Motor neuron (in vitro differentiated cells): ENCODE data around the gene TASOR2. TPM values are rescaled to one million over a fixed set of nuclear protein-coding genes. Genes with fewer than 3 reads are reported as not detected.

Experiments
- ATAC-seq, 8 experiments: fragments of 200-7000 bp; cut with Tn5 transposase; replicated peaks in 6 of 8; 2 replicates each; pipeline ENCODE4 v1.8.0; 2021; ENCODE audit warnings: mild to moderate bottlenecking in 8 of 8, moderate library complexity in 8 of 8
- H3K27ac ChIP-seq, 2 donors: fragments of 250-450 bp; sonication (Bioruptor Pico); 2 replicates each; pipeline ENCODE4 v1.9.0; 2021; ENCODE audit warnings: antibody characterized with exemption in 2 of 2, mild to moderate bottlenecking in 2 of 2, moderate library complexity in 1 of 2
- H3K4me1 ChIP-seq, 2 donors: fragments of 250-450 bp; sonication (Bioruptor Pico); replicated peaks in 1 of 2; 2 replicates each; pipeline ENCODE4 v1.6.1; 2021; ENCODE audit warnings: antibody characterized with exemption in 2 of 2, mild to moderate bottlenecking in 2 of 2, moderate library complexity in 1 of 2
- H3K4me3 ChIP-seq, 5 donors: fragments of 250-450 bp; sonication (Bioruptor Pico); 2 replicates each; pipeline ENCODE4 v1.9.0; 2021; ENCODE audit warnings: antibody characterized with exemption in 5 of 5, mild to moderate bottlenecking in 5 of 5, moderate library complexity in 4 of 5
- WGBS, 10 experiments: fragments of 450-650 bp; shearing (Covaris generic); methylation state at CpG; one replicate each; pipeline ENCODE4 v1.0.0; 2022; 5-methylcytosine and 5-hydroxymethylcytosine counted together
- in situ Hi-C, 9 experiments: fragments of 400-800 bp; cut with MboI; loops; one replicate each; pipeline ENCODE4 v1.15.0; 2021; ENCODE audit warnings: low sequenced_read_pairs in 9 of 9, low pct_unique_long_range_greater_than_20kb in 2 of 9; ENCODE audit not compliant: unreplicated experiment in 9 of 9
- total RNA-seq, 8 experiments: library from RNA; unstranded; fragments of 300-600 nt; gene quantifications; 2 replicates each; pipeline versions ENCODE4 v1.2.3 to v1.2.4, GENCODE V29; 2022

The TASOR2 gene
- total RNA-seq, 8 experiments from 2014 or later = 30.4 to 89.4 (median 49.4) TPM

DNA sequence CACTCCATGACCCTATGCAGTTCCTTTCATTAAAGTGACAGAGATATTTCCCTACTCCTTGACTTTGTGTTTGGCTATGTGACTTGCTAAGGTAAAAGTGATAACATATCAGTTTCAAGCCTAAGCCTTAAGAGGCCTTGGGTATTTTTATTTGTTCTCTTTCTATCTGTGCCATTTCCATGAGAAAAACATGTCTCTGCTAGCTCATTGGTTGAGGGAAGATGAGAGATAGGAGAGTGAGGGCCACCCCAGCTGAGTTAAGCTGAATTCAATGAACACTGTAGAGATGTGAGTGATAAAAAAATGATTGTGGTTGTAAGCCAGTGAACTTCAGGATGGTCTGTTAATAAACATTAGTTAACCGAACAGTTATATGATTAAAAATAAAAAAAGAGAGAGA lies 13.4 kb downstream of the TASOR2 start:
- Histone ChIP-seq H3K27ac (no peak overlapping the region), H3K4me3 (no peak overlapping the region), H3K4me1 (peaks cover 2 to 13% of the 10 kb centered on the region in 2 donors)
- in situ Hi-C loops = no loop called here
- WGBS, 10 experiments = 60 to 100% (median 100%) methylated on average over 1 of the region's 1 CpG; no CpG with 5 or more reads in 4 of the 10 experiments
- ATAC-seq = no peak

DNA sequence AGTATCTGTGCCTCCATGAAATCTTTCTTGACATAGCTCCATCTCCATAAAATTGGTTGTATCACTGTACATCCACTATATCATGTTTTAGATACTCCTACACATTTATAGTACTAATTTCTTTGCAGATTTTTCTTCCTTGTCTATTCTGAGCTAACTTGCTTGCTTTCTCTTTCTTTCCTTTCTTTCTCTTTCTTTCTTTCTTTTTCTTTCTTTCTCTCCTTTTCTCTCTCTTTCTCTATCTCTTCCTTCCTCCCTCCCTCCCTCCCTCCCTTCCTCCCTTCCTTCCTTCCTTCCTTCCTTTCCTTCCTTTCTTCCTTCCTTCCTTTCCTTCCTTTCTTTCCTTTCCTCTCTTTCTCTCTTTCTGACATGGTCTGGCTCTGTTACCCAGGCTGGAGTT lies 23.7 kb downstream of the TASOR2 start:
- no peak overlapping the region for H3K27ac ChIP-seq
- H3K4me1 ChIP-seq = no peaks in the 10 kb centered on the region
- in situ Hi-C loops = no loop called here
- H3K4me3 ChIP-seq = no peak overlapping the region
- ATAC-seq = no peak

DNA sequence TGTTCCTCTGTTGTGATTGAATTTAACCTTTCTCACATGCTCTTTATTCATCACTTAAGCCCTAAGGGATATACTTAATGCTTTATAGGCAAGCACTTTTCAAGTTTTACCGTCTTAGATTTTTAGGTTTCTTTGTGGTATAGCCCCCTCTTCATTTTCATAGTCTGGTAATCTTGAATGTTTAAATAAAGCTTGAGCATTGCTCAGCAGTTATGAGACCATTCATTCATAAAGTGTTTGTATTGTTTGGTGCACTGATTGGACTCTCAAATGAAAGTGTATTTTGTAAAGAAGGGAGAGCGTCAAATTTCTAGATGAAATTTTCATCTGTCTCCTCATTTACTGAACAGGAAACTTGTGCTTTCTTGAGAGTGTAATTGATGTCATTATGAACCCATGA lies 25.2 kb downstream of the TASOR2 start:
- no peak for ATAC-seq
- H3K4me1 ChIP-seq = no peaks in the 10 kb centered on the region
- no peak overlapping the region for H3K27ac ChIP-seq
- in situ Hi-C loops = no loop called here
- WGBS, 10 experiments = 78 to 100% (median 100%) methylated on average over 1 to 2 of the region's 2 CpGs; no CpG with 5 or more reads in 1 of the 10 experiments
- H3K4me3 ChIP-seq = no peak overlapping the region

DNA sequence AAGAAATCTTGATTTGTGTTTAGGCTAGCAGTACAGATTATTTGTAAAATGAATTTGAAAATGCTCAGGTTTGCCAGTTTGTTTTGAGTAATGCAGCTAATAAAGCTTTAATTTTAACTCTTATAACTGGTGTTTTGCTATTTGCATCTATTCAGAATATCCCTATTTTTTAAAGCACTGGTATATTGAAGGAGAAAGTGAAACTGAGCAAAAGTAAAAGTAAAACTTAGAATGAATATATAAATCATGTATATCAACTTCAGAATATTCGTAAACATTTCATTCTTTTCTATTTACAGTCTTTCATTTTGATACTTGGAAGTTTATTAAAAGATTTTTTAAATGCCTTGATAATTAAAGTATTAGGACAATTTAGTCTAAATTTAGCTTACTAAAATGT lies 26.2 kb downstream of the TASOR2 start:
- Histone ChIP-seq H3K4me3 (no peak overlapping the region), H3K4me1 (no peaks in the 10 kb centered on the region), H3K27ac (no peak overlapping the region)
- WGBS, 10 experiments = 9 to 100% (median 93%) methylated on average over 1 of the region's 1 CpG; no CpG with 5 or more reads in 1 of the 10 experiments
- peak in 2 of 8 experiments; percentile 23 to 33 for ATAC-seq
- in situ Hi-C loops = no loop called here

DNA sequence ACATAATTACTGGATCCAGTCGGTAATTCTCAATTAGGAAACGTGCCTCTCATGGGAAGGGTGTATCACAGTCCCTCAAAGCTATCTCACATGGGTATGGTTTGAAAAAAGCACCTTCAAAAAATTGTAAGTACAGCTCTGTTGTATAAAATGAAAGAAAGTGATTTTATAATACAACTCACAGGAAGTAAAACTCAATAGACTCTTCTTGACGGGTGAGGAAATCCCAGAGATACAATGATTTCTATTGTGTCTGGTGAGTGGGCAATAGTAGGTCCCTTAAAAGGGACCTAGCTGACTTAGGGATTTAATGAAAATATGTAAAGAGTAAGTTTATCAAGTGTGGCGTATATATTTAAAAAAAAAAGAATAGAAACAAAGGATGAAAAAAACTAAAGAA lies 27.0 kb downstream of the TASOR2 start:
- H3K4me1 ChIP-seq = no peaks in the 10 kb centered on the region
- in situ Hi-C loops = no loop called here
- no peak for ATAC-seq
- H3K27ac ChIP-seq = no peak overlapping the region
- 72 to 100% (median 86%) methylated on average over 2 to 4 of the region's 4 CpGs for WGBS, 10 experiments
- no peak overlapping the region for H3K4me3 ChIP-seq

DNA sequence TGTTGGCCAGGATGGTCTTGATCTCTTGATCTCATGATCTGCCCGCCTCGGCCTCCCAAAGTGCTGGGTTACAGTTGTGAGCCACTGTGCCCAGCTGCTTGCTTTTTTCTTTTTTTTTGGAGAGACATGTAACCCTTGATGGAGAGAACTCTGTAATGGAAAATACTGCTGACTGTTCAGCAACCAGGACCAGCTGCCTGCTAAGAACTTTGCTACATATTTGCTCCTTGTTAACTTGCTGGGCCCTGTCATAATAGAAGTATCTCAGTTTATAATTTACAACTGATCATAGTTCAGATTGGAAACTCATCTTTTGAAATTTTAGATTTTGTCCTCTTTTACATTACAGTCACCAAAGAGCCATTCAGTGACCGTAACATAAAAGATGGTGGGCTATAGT lies 34.9 kb downstream of the TASOR2 start:
- Histone ChIP-seq H3K4me1 (no peaks in the 10 kb centered on the region), H3K27ac (no peak overlapping the region), H3K4me3 (no peak overlapping the region)
- no peak for ATAC-seq
- in situ Hi-C loops = no loop called here
- 69 to 100% (median 98%) methylated on average over 1 to 3 of the region's 3 CpGs; no CpG with 5 or more reads in 2 of the 10 experiments for WGBS, 10 experiments

DNA sequence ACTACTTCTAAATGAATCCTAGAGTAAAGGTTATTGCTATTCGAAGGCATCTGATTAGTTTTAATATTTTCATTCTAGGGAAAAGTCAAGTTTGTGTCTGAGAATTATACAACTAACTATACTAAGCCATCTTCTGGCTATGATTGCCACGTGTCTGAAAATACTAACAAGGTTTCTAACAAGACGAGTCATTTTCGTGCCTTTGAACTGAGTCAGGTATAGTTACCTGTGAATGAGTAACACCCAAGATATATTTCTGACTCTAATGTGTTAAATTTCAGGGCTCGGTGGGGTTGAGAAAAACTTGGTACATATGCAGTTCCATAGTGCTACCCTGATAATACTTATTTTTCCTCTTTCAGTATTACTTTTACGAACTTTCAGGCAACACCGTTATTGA lies 35.5 kb downstream of the TASOR2 start:
- Histone ChIP-seq H3K4me1 (no peaks in the 10 kb centered on the region), H3K4me3 (no peak overlapping the region), H3K27ac (no peak overlapping the region)
- in situ Hi-C loops = no loop called here
- no peak for ATAC-seq
- 70 to 100% (median 92%) methylated on average over 2 to 7 of the region's 7 CpGs for WGBS, 10 experiments

DNA sequence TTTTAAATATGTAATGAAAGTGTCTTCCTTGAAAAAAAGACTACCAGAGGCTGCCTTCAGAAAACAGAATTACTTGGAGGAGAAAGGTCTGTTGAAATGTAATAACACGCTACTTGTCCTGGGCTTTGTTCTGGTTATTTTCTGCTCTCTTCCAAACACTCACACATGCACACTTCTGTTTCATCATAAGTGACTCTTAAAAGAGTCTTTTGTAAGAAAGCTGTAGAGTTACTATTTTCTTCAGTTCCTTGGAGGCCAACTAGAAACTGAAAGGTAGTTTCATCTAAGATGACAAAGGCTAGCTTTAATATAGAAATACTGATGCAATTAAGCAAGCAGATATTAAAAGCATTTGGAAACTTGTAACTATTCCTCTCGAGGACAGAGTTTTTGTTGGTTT lies 39.1 kb downstream of the TASOR2 start:
- 42 to 100% (median 100%) methylated on average over 1 to 2 of the region's 2 CpGs; no CpG with 5 or more reads in 1 of the 10 experiments for WGBS, 10 experiments
- no peak for ATAC-seq
- in situ Hi-C loops = no loop called here
- H3K4me1 ChIP-seq = no peaks in the 10 kb centered on the region
- H3K4me3 ChIP-seq = no peak overlapping the region
- H3K27ac ChIP-seq = no peak overlapping the region

DNA sequence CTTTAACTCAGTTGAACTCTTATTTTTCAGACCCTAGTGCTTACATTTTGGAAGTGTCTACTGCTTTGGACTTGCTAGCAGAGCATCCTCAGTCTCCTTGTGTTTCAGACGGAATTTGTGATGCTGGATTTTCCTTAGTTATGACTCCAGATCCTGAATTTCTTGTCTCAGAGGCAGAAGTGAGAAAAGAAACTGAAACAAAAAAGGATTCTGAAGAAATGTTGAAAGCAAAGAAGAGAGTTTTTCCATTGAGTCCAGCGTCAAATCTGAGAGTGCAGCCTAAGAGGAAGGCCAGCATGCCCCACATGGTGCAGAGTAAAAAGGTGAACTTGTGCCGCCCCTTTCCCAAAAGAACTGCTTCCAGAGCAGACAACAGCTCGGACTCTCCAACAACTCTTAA lies 46.1 kb downstream of the TASOR2 start:
- H3K4me1 ChIP-seq = no peaks in the 10 kb centered on the region
- no peak for ATAC-seq
- 80 to 100% (median 100%) methylated on average over 1 to 4 of the region's 4 CpGs for WGBS, 10 experiments
- H3K27ac ChIP-seq = no peak overlapping the region
- in situ Hi-C loops = no loop called here
- no peak overlapping the region for H3K4me3 ChIP-seq

DNA sequence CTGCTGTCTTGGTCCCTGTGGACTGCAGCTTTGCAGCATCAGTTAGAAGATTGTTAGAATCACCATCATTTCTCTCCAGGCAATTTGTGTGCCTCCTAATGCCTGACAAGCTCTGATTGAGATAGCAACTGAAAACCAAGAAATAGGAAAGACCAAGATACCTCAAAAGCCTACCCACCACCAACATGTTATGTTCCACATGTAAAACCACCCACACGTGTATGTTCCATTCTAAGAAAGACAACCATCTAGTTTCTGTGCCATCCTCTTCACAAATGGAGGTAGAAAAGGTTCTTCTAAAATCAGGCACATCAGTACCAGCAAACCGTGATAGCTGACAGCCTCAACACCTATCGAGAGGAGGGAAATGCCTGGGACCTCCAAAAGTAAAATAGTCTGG lies 46.9 kb downstream of the TASOR2 start:
- ATAC-seq = no peak
- in situ Hi-C loops = no loop called here
- WGBS, 10 experiments = 58 to 100% (median 78%) methylated on average over 2 to 3 of the region's 3 CpGs; no CpG with 5 or more reads in 6 of the 10 experiments
- Histone ChIP-seq H3K4me3 (no peak overlapping the region), H3K27ac (no peak overlapping the region), H3K4me1 (no peaks in the 10 kb centered on the region)

DNA sequence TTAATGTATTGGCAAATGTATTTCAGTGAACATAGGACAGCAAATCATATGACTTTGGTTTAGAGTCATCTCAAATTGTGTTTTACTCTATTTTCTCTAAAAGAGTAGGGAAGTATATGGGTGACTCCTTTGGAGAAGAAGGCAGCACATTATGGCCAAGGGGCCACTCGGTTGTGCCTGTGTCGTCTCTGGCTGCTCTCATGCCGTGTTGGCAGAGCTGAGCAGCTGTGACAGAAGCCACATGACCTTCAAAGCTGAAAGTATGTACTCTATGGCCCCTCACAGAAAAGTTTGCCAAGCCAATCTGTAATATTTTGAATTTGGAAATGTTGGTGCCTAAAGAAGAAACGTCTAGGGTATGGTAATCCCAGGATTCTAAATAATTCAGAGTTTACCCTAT lies 47.5 kb downstream of the TASOR2 start:
- in situ Hi-C loops = no loop called here
- 20 to 93% (median 74%) methylated on average over 1 to 4 of the region's 4 CpGs; no CpG with 5 or more reads in 4 of the 10 experiments for WGBS, 10 experiments
- Histone ChIP-seq H3K4me1 (no peaks in the 10 kb centered on the region), H3K4me3 (no peak overlapping the region), H3K27ac (no peak overlapping the region)
- no peak for ATAC-seq

Other genes starting within 250 kb of the TASOR2 start
- gene CALML5, start 185.3 kb upstream of the TASOR2 start, total RNA-seq = 1 to 10 TPM in 2 of 8 experiments, under 1 TPM in 1, not detected in 5; 0.47 to 3.3 (median 1.7) TPM
- under 1 TPM in 7 of 8 experiments, not detected in 1; 0.05 to 1.00 (median 0.18) TPM for gene CALML3, start 159.9 kb upstream of the TASOR2 start, total RNA-seq
- gene ASB13, start 18.2 kb upstream of the TASOR2 start, total RNA-seq = 10 to 100 TPM in 5 of 8 experiments, 1 to 10 TPM in 3; 7.2 to 22.3 (median 10.8) TPM
- gene GDI2, start 128.6 kb downstream of the TASOR2 start, total RNA-seq = 100 to 1,000 TPM; 192 to 361 (median 253) TPM
- 10 to 100 TPM in 1 of 8 experiments, 1 to 10 TPM in 7; 3.6 to 11.4 (median 6.4) TPM for gene ANKRD16, start 205.1 kb downstream of the TASOR2 start, total RNA-seq
- gene FBH1, start 205.4 kb downstream of the TASOR2 start, total RNA-seq = 100 to 1,000 TPM in 1 of 8 experiments, 10 to 100 TPM in 7; 20.3 to 118 (median 42.3) TPM